ENCODE results near the gene BCL2A1. TPM values are rescaled to one million over a fixed set of nuclear protein-coding genes. Genes with fewer than 3 reads are reported as not detected.
"Not testable (repeated sequence)": the region's sequence is repeated elsewhere in the genome, so short reads cannot be mapped to it uniquely, and the experiment has no call there.

The BCL2A1 gene
- 1 to 10 TPM in 1 of 4 donors, under 1 TPM in 1, not detected in 2; 0.84 to 1.3 TPM for total RNA-seq

GRCh38 chr15:79970624-79971434 lies at the start of gene BCL2A1:
TSS of gene BCL2A1 (minus strand) at chr15:79971196. CDS start at chr15:79971119, 77 bp downstream.
- no peak within 1 kb of the TSS for H3K4me3 ChIP-seq (ENCODE audit: low read depth, poor library complexity, severe bottlenecking)
- intact Hi-C loops (cut with DNase I; ENCODE audit: low total_unique reads), result no loop called here
- TF ChIP-seq CTCF (IDR thresholded peaks at IDR 0.05) (no peak), POLR2A (IDR thresholded peaks at IDR 0.05) (no peak)
- no peak for DNase-seq (ENCODE audit: low spot score in 2 of 2)
- 58 to 63% methylated on average over 11 of the region's 11 CpGs for WGBS, 2 donors

GRCh38 chr15:80020731-80021130 lies 49.7 kb upstream of the BCL2A1 start:
- 88 to 91% methylated on average over 3 of the region's 3 CpGs for WGBS, 2 donors
- TF ChIP-seq POLR2A (IDR thresholded peaks at IDR 0.05) (no peak), CTCF (IDR thresholded peaks at IDR 0.05) (no peak)
- intact Hi-C loops (cut with DNase I; ENCODE audit: low total_unique reads), result no loop called here
- DNase-seq (ENCODE audit: low spot score in 2 of 2), result no peak
- H3K4me3 ChIP-seq (ENCODE audit: low read depth, poor library complexity, severe bottlenecking), result no peak overlapping the region

- intact Hi-C loops (cut with DNase I; ENCODE audit: low total_unique reads); DNase-seq (ENCODE audit: low spot score in 2 of 2); H3K4me3 ChIP-seq (ENCODE audit: low read depth, poor library complexity, severe bottlenecking): not testable (repeated sequence)
- WGBS, 2 donors, result 90 to 93% methylated on average over 6 of the region's 6 CpGs
These were observed 49.2 kb upstream of the BCL2A1 start for GRCh38 chr15:80020149-80020548.

- WGBS, 2 donors, result 91 to 94% methylated on average over 8 of the region's 8 CpGs
- intact Hi-C loops (cut with DNase I; ENCODE audit: low total_unique reads), result no loop called here
- TF ChIP-seq POLR2A (IDR thresholded peaks at IDR 0.05), result no peak
- no peak for TF ChIP-seq CTCF (IDR thresholded peaks at IDR 0.05)
- peak in 1 of 2 donors; percentile 34 for DNase-seq (ENCODE audit: low spot score in 2 of 2)
- no peak overlapping the region for H3K4me3 ChIP-seq (ENCODE audit: low read depth, poor library complexity, severe bottlenecking)
These were observed 48.3 kb upstream of the BCL2A1 start for GRCh38 chr15:80019168-80019745.

GRCh38 chr15:80017139-80017538 lies 46.1 kb upstream of the BCL2A1 start:
- WGBS, 2 donors, result 89 to 92% methylated on average over 8 of the region's 8 CpGs
- DNase-seq (ENCODE audit: low spot score in 2 of 2), result peak in 1 of 2 donors; percentile 8
- intact Hi-C loops (cut with DNase I; ENCODE audit: low total_unique reads); H3K4me3 ChIP-seq (ENCODE audit: low read depth, poor library complexity, severe bottlenecking): not testable (repeated sequence)

GRCh38 chr15:80016506-80016905 lies 45.5 kb upstream of the BCL2A1 start:
- DNase-seq (ENCODE audit: low spot score in 2 of 2), result peak in 1 of 2 donors; percentile 42
- intact Hi-C loops (cut with DNase I; ENCODE audit: low total_unique reads); H3K4me3 ChIP-seq (ENCODE audit: low read depth, poor library complexity, severe bottlenecking): not testable (repeated sequence)
- 100% methylated on average over 3 of the region's 27 CpGs; no CpG with 5 or more reads in 1 of the 2 donors for WGBS, 2 donors

GRCh38 chr15:80015156-80015555 lies 44.2 kb upstream of the BCL2A1 start:
- DNase-seq (ENCODE audit: low spot score in 2 of 2), result peak in 1 of 2 donors; percentile 21
- no peak overlapping the region for H3K4me3 ChIP-seq (ENCODE audit: low read depth, poor library complexity, severe bottlenecking)
- TF ChIP-seq POLR2A (IDR thresholded peaks at IDR 0.05) (no peak), CTCF (IDR thresholded peaks at IDR 0.05) (no peak)
- intact Hi-C loops (cut with DNase I; ENCODE audit: low total_unique reads), result no loop called here
- WGBS, 2 donors, result 88 to 89% methylated on average over 2 of the region's 2 CpGs

GRCh38 chr15:80014186-80014585 lies 43.2 kb upstream of the BCL2A1 start:
- WGBS, 2 donors, result 96 to 98% methylated on average over 7 of the region's 7 CpGs
- DNase-seq (ENCODE audit: low spot score in 2 of 2), result peak in 1 of 2 donors; percentile 70
- H3K4me3 ChIP-seq (ENCODE audit: low read depth, poor library complexity, severe bottlenecking); intact Hi-C loops (cut with DNase I; ENCODE audit: low total_unique reads): not testable (repeated sequence)
